H54 (cell line): ENCODE results near the gene HTRA1.
A peak's percentile ranks its signal among the peaks of the same experiment; 100 is the strongest.

ENCODE experiments used
- DNase-seq: peaks from one replicate; pipeline ENCODE4 v3.0.0; 2011; ENCODE audit warnings: low spot score, mixed read lengths; ENCODE audit not compliant: insufficient read length
- FAIRE-seq: peaks from 3 replicates; lab custom pipeline; 2011; peaks lifted over from hg19 to GRCh38; lab: Jason Lieb, UNC
- POLR2A ChIP-seq: IDR thresholded peaks from 2 replicates; pipeline ENCODE4 v1.6.1; 2011; ENCODE audit warnings: low read depth, mild to moderate bottlenecking, low read length

Gene HTRA1

DNA sequence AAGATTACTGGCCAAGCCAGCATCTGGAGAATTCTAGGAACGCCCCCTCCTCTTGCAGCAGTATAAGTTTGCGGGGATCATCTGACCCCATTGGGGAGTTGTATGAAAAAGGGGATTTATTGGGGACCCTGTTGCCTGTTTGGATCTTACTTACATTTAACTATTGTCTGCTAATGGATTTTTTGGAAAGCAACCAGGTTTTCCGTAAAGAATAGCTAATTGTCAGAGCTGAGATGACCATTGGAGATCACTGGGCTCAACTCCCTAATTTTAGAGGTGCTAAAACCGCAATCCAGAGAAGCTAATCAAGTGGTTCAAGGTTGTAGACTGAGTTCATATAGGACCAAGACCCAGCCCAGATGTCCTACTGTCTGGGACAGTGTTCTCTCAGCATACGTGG lies 38.8 kb downstream of the HTRA1 start:
- DNase-seq, result no peak
- FAIRE-seq, result no peak
- TF ChIP-seq POLR2A, result no peak

DNA sequence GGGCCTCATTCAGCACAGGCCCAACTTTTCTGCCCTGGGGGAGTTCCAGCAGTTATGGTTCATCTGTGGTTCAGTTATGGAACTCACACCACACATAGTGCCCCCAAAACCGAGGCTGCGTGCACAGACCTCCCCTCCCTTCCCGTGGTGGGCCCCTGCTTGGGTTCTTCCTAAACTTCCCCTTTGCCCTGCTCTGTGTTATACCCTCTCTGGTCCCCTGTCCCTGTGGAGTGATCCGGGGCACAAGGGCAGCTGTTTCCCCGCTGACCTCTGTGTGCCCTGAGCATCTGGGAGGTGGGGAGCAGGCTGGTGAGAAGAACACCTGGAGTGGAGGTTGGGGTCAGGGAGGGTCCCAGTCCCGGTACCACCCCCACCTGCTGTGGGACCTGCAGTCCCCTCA lies 39.4 kb downstream of the HTRA1 start:
- no peak for DNase-seq
- FAIRE-seq, result no peak
- no peak for TF ChIP-seq POLR2A

DNA sequence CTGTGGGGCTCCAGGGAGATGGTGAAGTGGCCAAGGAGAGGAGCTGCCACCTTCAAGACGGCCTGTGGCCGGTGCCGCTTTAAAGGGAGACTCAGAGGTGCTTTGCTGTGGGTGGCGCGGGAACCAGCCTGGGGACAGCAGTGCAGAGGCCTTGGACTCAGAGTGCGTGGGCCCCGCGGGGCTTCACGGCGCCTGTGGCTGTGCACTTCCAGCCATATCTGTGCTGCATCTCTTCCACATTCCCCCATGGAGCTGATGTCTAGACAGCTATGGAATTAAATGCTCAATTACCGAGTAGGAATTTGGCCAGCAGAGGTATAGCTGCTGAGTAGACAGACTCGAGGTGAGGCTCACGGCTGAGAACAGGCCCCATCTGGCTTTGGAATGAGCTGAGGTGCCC lies 41.7 kb downstream of the HTRA1 start:
- DNase-seq, result no peak
- no peak for TF ChIP-seq POLR2A
- FAIRE-seq, result no peak

DNA sequence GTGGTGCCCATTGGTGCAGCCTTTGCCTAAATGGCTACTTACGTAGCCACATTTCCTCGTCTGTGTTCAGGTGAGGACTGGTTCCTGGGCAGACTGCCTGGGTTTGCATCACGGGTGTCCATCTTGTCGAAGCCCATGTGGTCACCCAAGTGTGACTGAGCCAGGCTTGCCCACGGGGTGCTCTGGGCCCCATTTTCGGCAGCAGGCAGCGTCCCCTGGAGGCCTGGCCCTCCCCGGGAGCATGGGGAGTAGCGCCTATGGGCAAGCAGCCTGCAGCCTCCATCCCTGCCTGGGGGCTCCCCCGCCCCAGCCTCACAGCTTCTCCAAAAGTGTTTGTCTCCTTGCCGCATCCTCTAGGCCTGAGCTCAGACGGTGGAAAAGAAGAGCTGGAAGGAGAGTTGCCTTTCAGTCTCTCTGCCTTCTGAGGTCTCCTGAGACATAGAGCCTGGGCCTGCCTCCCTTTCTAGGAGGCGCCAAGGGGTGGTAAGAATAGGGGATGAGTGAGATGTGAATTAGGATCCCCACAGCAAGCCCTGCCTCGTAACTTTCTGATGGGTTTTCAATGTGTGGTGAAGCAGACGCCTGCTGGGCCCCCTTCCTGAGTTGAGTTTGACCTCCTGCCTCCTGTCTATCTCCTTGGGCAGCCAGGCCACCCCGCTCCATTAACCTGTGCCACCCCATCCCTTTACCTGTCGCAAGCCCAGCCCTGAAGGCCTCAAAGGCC lies 42.7 kb downstream of the HTRA1 start:
- no peak for FAIRE-seq
- no peak for TF ChIP-seq POLR2A
- no peak for DNase-seq

DNA sequence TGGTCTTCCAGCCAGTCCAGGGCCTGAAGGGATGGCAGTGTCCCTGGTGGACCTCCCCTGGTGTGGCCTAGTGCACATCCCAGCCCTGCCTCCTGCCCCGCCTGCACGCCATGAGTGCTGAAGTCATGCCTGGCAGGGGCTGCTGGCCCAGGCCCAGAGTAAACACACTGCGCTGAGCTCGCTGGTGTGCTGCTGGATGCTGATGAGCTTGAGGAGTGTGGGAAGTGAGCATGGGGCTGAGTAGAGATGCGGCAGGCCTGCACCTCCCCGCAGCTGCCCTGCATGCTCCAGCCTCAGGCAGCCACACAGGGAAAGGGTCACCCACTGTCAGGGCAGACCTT lies 43.2 kb downstream of the HTRA1 start:
- no peak for TF ChIP-seq POLR2A
- peak; percentile 86 for DNase-seq
- peak; percentile 75 for FAIRE-seq

DNA sequence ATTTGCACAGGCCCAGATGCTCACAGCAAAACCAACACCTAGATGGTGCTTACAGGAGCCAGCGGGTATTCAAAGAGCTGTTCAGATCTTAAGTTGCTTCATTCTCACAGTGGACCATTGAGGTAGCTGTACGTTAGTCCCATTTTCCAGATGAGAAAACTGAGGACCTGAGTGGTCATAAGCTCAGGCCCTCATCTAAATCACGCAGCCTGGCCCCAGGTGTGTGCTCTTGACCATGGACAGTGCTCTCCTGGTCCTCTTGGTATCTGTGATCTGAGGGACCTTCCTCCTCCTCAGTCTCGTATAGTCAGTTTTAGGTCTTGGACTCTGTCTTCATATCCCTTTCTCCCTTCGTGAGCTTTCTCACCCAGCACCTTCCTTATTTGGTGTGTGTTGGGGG lies 43.7 kb downstream of the HTRA1 start:
- DNase-seq (no peak), FAIRE-seq (no peak)
- no peak for TF ChIP-seq POLR2A

DNA sequence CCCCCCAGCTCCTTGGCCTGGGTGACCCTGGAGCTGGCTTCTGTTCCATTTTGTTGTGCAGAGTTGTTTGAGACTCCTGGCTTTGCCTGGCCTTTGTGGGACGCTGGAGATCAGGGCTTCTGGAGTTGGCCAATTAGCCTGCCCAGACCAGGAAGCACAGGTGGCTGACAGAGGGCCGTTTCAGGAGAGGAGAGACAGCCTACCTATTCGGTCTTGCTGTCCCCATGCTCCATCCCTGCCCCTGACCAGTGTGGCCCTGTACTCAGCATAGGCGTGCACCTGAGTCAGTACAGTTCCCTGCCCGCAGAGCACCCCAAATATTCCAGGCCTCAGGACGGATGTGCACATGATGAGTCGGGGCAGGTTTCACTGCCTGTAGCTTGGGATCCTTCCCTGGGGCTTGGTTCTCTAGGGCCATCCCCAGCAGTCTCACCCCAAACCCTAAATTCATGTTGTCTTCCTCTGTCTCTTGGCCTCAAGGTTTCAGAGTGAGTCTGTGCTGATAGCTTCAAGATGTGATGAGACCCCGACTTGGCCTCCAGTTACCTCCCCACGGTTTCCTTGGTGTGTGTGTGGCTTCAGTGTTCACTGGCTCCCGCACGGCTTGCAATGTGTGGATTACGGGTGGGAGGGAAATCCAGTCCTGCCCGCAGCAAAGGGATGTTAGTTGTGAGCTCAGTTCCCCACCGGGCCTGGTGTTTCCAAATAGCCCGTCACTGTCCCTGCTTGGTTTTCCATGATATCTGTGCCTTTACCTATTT lies 44.7 kb downstream of the HTRA1 start:
- DNase-seq (no peak), FAIRE-seq (no peak)
- TF ChIP-seq POLR2A, result no peak

DNA sequence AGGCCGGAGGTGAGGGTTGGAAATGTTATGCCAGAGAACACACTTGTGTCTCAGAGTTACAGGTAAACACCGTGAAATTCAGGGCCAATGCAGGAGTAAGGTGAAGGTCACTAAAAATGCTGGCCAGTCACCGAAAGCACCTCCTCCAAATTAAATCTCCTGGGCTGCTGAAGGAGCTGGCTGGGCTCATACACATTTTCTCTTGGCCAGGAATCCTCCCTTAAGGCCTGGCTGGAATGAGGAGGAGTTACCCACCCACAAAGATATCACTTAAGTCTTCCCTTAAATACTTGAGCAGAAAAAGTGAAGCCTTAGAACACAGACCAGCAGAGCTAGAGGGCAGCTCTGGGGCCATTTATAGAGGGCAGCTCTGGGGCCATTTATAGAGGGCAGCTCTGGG lies 46.3 kb downstream of the HTRA1 start:
- TF ChIP-seq POLR2A, result no peak
- FAIRE-seq (no peak), DNase-seq (no peak)

DNA sequence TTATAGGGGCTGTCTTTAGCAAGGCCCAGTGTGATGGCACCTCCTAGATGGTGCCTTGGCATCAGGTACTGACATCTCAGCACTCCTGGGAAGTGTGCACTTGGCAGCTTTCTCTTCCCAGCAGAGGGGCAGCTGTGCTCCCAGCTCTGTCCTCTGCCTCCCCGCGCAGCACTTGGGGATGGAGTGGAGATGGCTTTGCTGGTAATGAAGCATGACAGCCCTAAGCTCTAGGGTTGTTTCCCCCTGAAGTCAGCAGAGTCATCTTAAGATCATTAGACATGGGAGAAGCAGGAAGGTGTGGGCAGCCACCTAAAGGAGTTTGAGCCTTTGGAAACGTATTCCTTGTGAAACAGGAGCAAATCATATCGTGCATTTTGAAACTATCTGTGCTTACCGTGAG lies 46.7 kb downstream of the HTRA1 start:
- FAIRE-seq (no peak), DNase-seq (no peak)
- TF ChIP-seq POLR2A, result no peak

DNA sequence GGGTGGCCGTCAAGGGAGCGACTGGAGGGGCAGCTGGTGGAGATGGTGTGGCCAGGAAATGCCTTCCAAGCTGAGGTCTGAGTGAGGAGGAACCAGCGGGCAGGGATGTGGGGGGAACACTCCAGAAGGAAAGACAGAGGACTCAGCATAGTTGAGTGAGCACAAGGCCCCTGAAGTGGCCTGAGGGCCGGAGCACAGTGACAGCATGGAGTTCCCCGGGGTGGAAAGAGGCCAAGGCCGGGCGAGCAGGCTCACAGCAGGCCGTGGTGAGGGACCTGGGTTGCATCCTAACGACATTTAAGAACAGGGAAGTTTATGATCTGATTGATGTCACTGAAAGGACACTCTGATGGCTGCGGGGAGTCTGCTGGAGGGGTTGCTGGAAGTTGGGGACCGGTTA lies 48.0 kb downstream of the HTRA1 start:
- FAIRE-seq (no peak), DNase-seq (no peak)
- no peak for TF ChIP-seq POLR2A

DNA sequence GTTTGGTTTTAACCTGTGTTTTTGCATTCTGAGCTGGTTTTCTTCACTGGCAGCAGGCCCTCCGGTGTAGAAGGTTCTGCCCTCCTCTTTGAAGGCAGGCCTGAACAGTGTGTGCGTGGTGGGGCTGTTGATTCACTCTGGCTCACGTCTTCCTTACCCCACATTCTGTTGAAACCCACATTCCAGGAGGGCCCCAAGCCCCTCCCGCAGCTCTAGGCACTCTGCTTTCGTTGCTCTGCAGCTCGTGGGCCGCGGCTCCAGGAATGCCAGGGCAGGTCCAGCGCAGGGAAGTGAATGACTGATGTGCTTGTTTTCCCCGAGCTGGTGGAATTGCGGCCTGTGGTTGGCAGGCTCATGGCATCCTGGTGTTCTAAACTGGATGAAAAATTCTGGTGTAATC lies 49.0 kb downstream of the HTRA1 start:
- DNase-seq, result no peak
- no peak for FAIRE-seq

DNA sequence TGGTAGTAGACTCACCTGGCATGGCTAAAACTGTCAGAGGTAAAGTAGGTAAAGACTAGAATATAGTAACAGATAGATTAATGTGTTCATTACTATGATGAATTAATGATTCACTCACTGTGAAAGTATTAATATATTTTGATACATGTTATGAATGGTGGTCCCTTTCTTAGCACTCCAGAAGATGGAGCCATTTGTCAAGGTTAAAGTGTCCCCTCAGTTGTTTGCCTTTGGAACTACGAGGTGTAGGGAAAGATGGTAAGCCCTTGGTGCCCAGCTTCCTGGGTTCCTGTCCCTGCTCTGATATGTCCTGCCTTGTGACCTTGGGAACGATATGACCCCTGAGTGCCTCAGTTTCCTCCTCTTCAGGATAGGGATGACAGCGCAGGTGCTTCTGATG lies 49.4 kb downstream of the HTRA1 start:
- TF ChIP-seq POLR2A, result no peak
- FAIRE-seq (no peak), DNase-seq (no peak)

More for the DNA sequence above, 49.0 kb downstream of the HTRA1 start:
- no peak for TF ChIP-seq POLR2A

DNA sequence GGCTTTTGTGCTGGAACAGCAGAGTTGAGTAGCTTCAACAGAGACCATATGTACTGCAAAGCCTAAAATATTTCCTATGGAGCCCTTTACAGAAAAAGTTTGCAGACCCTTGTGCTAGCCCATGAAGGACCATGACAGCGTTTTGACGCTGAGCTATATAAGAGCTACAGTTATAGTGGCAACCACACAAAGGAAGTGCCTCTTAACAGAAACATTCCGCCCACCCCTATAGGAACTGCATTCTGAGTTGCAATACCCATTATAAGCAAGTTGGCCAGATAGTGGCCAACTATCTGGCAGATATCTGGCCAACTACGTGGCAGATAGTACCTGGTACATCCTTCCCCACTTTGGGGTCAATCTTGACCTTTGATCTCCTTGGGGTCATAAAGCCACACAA lies 51.7 kb downstream of the HTRA1 start:
- no peak for FAIRE-seq
- TF ChIP-seq POLR2A, result no peak
- DNase-seq, result no peak

DNA sequence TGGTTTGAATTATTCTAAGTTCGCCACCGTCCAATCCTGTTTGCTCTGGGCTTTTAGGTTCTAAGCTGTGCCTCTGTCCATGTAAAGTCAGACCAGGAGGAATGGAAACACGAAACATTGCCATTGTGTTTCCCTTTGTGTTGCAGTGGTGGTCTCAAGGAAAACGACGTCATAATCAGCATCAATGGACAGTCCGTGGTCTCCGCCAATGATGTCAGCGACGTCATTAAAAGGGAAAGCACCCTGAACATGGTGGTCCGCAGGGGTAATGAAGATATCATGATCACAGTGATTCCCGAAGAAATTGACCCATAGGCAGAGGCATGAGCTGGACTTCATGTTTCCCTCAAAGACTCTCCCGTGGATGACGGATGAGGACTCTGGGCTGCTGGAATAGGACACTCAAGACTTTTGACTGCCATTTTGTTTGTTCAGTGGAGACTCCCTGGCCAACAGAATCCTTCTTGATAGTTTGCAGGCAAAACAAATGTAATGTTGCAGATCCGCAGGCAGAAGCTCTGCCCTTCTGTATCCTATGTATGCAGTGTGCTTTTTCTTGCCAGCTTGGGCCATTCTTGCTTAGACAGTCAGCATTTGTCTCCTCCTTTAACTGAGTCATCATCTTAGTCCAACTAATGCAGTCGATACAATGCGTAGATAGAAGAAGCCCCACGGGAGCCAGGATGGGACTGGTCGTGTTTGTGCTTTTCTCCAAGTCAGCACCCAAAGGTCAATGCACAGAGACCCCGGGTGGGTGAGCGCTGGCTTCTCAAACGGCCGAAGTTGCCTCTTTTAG lies 52.9 kb downstream of the HTRA1 start:
- DNase-seq (no peak), FAIRE-seq (no peak)
- TF ChIP-seq POLR2A, result no peak
